ENCODE data around the gene PCED1B.

GRCh38 chr12:47190905-47191304 lies 111.5 kb downstream of the PCED1B start:
- no peak for TF ChIP-seq CTCF (conservative IDR thresholded peaks at IDR 0.05 in 1 of 2, IDR thresholded peaks at IDR 0.05 in 1 of 2; ENCODE audit: extremely low read depth in 1 of 2, insufficient read depth in 1 of 2, low read depth in 1 of 2, low read length in 2 of 2)
- no peak for TF ChIP-seq EZH2 (IDR thresholded peaks at IDR 0.05; ENCODE audit: borderline replicate concordance, low read length)

Data from mammary epithelial cell (primary cell).